ENCODE measurements around the gene ARID3A. TPM values are rescaled to one million over a fixed set of nuclear protein-coding genes. Genes with fewer than 3 reads are reported as not detected.

Gene ARID3A
- total RNA-seq, 4 donors from 2014 or later: 2.8 to 11.0 (median 4.9) TPM

GRCh38 chr19:904545-904944 is 21.3 kb upstream of the ARID3A start:
- no peaks in the 10 kb centered on the region for H3K9me3 ChIP-seq

GRCh38 chr19:906480-906879 is 19.4 kb upstream of the ARID3A start:
- Histone ChIP-seq H3K36me3 (peaks cover 0 to 6% (median 0%) of the 10 kb centered on the region in 3 donors), H3K27me3 (no peaks in the 10 kb centered on the region), H3K27ac (peak overlapping the region in 2 of 4 donors; percentile 83 to 89), H3K4me3 (no peak overlapping the region), H3K9me3 (no peaks in the 10 kb centered on the region), H3K4me1 (peaks cover 0 to 29% (median 18%) of the 10 kb centered on the region in 4 donors)
- no peak for DNase-seq
- TF ChIP-seq CTCF (IDR thresholded peaks at IDR 0.05) (no peak), POLR2A (IDR thresholded peaks at IDR 0.05) (no peak)

More at GRCh38 chr19:904545-904944, 21.3 kb upstream of the ARID3A start:
- peaks cover 0 to 22% (median 8%) of the 10 kb centered on the region in 4 donors for H3K4me1 ChIP-seq
- TF ChIP-seq CTCF (IDR thresholded peaks at IDR 0.05) (no peak), POLR2A (IDR thresholded peaks at IDR 0.05) (no peak)
- no peaks in the 10 kb centered on the region for H3K27me3 ChIP-seq
- H3K27ac ChIP-seq: no peak overlapping the region
- no peak overlapping the region for H3K4me3 ChIP-seq
- peaks cover 0 to 15% (median 0%) of the 10 kb centered on the region in 3 donors for H3K36me3 ChIP-seq
- DNase-seq: no peak

DNA sequence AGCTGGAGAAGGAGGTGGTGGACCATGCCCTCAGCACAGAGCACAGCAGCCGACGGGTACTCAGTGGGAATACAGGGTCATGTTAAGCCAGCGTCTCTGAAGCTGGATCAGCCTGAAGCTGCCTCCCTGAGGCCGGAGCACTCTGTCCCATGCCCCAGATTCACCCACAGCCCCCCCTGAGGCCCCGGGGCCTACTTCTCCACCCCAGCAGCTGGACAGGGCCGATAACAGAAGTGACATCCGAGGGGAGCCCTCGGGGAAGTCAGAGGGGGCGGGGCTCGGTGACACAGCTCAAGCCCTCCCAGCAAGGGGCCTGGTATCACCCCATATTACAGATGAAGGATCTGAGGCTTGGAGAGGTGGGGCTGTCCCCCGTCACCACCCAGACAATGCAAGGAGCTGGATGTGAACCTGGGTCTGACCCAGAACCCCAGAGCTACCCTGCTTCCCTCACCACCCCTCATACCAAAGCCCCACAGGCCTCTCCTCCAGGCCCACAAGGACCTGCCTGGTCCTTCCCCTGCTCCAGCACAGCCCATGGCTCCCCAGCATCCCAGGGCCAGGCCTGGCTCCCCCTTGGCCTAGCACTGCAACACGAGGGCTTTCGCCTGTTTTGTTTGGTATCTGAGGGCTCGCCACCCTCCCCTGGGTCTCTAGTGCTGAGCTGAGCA is 18.5 kb upstream of the ARID3A start:
- DNase-seq: peak in 2 of 3 donors; percentile 84
- H3K4me3 ChIP-seq: no peak overlapping the region
- H3K27me3 ChIP-seq: no peaks in the 10 kb centered on the region
- peaks cover 0 to 29% (median 20%) of the 10 kb centered on the region in 4 donors for H3K4me1 ChIP-seq
- no peaks in the 10 kb centered on the region for H3K36me3 ChIP-seq
- H3K9me3 ChIP-seq: no peaks in the 10 kb centered on the region
- TF ChIP-seq POLR2A (IDR thresholded peaks at IDR 0.05) (no peak), CTCF (IDR thresholded peaks at IDR 0.05) (no peak)
- H3K27ac ChIP-seq: peak overlapping the region in 2 of 4 donors; percentile 83 to 89

GRCh38 chr19:911197-912033 is 14.4 kb upstream of the ARID3A start:
- no peaks in the 10 kb centered on the region for H3K9me3 ChIP-seq
- H3K27me3 ChIP-seq: peaks cover 0 to 2% of the 10 kb centered on the region in 2 donors
- H3K36me3 ChIP-seq: no peaks in the 10 kb centered on the region
- H3K4me3 ChIP-seq: no peak overlapping the region
- DNase-seq: no peak
- no peak for TF ChIP-seq CTCF (IDR thresholded peaks at IDR 0.05)
- TF ChIP-seq POLR2A (IDR thresholded peaks at IDR 0.05): no peak
- peaks cover 0 to 34% (median 24%) of the 10 kb centered on the region in 4 donors for H3K4me1 ChIP-seq
- H3K27ac ChIP-seq: peak overlapping the region in 3 of 4 donors; percentile 22 to 99 (median 93)

DNA sequence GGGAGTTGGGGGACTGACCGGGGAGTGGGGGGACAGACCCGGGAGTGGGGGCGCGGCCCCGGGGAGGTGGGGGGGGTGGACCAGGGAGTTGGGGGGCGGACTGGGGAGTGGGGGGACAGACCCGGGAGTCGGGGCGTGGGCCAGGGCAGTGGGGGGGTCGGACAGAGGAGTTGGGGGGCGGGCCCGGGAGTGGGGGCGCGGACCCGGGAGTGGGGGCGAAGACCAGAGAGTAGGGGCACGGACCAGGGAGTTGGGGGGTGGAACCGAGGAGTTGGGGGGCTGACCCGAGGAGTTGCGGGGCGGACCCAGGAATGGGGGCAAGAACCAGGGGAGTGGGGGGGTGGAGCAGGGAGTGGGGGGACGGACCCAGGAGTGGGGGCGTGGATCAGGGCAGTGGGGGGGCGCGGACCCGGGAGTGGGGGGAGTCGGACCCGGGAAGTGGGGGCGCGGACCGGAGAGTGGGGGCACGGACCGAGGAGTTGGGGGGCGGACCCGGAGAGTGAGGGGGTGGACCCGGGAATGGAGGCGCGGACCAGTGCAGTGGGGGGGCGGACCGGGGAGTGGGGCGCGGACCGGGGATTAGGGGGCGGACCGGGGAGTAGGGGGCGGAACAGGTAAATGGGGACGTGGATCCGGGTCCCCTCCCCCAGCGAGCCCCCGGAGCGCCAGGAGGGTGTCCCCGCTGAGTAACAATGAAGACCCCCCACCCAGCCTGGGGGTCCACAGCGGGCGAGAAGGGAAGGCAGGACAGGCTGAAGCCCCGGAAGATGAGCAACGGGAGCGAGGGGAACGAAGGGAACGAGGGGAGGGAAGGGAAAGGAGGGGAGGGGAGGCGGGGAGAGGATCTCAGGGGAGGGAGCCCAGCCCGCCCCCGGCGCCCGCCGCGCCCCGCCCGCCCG is 13.4 kb upstream of the ARID3A start:
- H3K4me3 ChIP-seq: peak overlapping the region; percentile 82 to 97 (median 84)
- peak overlapping the region; percentile 92 to 99 (median 95) for H3K27ac ChIP-seq
- H3K4me1 ChIP-seq: peaks cover under 1 to 40% (median 29%) of the 10 kb centered on the region in 4 donors
- H3K36me3 ChIP-seq: no peaks in the 10 kb centered on the region
- H3K9me3 ChIP-seq: no peaks in the 10 kb centered on the region
- no peak for TF ChIP-seq CTCF (IDR thresholded peaks at IDR 0.05)
- no peak for TF ChIP-seq POLR2A (IDR thresholded peaks at IDR 0.05)
- peak in 2 of 3 donors; percentile 57 to 76 for DNase-seq
- peaks cover 0 to 13% of the 10 kb centered on the region in 2 donors for H3K27me3 ChIP-seq

All from Peyer's patch (tissue), 4 donors.